ENCODE data around the gene FRZB. TPM values are rescaled to one million over a fixed set of nuclear protein-coding genes. Genes with fewer than 3 reads are reported as not detected.

FRZB gene
- total and polyA plus RNA-seq, 2 of the 13 experiments (the other 11 are each of a cell fraction or from before 2014, with no cell fraction given), result 0.04 to 1.2 TPM

- TF ChIP-seq NFKB2 (CRISPR knock-in tag; IDR thresholded peaks at IDR 0.05; ENCODE audit: borderline replicate concordance) (peak; percentile 56; the same call in 1 of the 2 replicates), ZNF607 (CRISPR knock-in tag; IDR thresholded peaks at IDR 0.05; ENCODE audit: borderline replicate concordance) (0 out of 2 replicates have a peak, but pooled peaks have one; percentile 34), ZNF776 (CRISPR knock-in tag; IDR thresholded peaks at IDR 0.05) (peak; percentile 34; the same call in 1 of the 2 replicates), ZNF768 (CRISPR knock-in tag; IDR thresholded peaks at IDR 0.05) (peak; percentile 42; the same call in 1 of the 2 replicates), ZNF512 (CRISPR knock-in tag; IDR thresholded peaks at IDR 0.05) (0 out of 2 replicates have a peak, but pooled peaks have one; percentile 35), MAX (IDR thresholded peaks at IDR 0.05) (0 out of 2 replicates have a peak, but pooled peaks have one; percentile 42), KDM2A (CRISPR knock-in tag; IDR thresholded peaks at IDR 0.05; ENCODE audit: borderline replicate concordance, low read depth) (peak; percentile 30; the same call in 1 of the 2 replicates), ZNF333 (CRISPR knock-in tag; IDR thresholded peaks at IDR 0.05; ENCODE audit: borderline replicate concordance) (0 out of 2 replicates have a peak, but pooled peaks have one; percentile 40), ZNF737 (CRISPR knock-in tag; IDR thresholded peaks at IDR 0.05; ENCODE audit: borderline replicate concordance) (peak; percentile 67; the same call in 1 of the 2 replicates), SMARCE1 (IDR thresholded peaks at IDR 0.05; ENCODE audit: borderline replicate concordance) (no peak), ZNF572 (CRISPR knock-in tag; IDR thresholded peaks at IDR 0.05) (0 out of 2 replicates have a peak, but pooled peaks have one; percentile 54), ZNF263 (CRISPR knock-in tag; IDR thresholded peaks at IDR 0.05) (no peak; the same call in 1 of the 2 replicates), CBX2 (IDR thresholded peaks at IDR 0.05; ENCODE audit: low read depth, low read length) (no peak), CBX2 (CRISPR knock-in tag; IDR thresholded peaks at IDR 0.05; ENCODE audit: low read depth) (peak; percentile 65; the same call in 1 of the 2 replicates), CHCHD3 (CRISPR knock-in tag; IDR thresholded peaks at IDR 0.05) (0 out of 2 replicates have a peak, but pooled peaks have one; percentile 26), ZXDC (CRISPR knock-in tag; IDR thresholded peaks at IDR 0.05) (0 out of 2 replicates have a peak, but pooled peaks have one; percentile 38), ARNT2 (CRISPR knock-in tag; IDR thresholded peaks at IDR 0.05; ENCODE audit: low read depth) (0 out of 2 replicates have a peak, but pooled peaks have one; percentile 27), ZFP37 (CRISPR knock-in tag; IDR thresholded peaks at IDR 0.05; ENCODE audit: borderline replicate concordance) (no peak), ZSCAN21 (CRISPR knock-in tag; IDR thresholded peaks at IDR 0.05; ENCODE audit: borderline replicate concordance) (0 out of 2 replicates have a peak, but pooled peaks have one; percentile 12), KLF15 (CRISPR knock-in tag; IDR thresholded peaks at IDR 0.05; ENCODE audit: borderline replicate concordance) (no peak), ZNF605 (CRISPR knock-in tag; IDR thresholded peaks at IDR 0.05) (no peak)
- TF ChIP-seq, protein P1, sequence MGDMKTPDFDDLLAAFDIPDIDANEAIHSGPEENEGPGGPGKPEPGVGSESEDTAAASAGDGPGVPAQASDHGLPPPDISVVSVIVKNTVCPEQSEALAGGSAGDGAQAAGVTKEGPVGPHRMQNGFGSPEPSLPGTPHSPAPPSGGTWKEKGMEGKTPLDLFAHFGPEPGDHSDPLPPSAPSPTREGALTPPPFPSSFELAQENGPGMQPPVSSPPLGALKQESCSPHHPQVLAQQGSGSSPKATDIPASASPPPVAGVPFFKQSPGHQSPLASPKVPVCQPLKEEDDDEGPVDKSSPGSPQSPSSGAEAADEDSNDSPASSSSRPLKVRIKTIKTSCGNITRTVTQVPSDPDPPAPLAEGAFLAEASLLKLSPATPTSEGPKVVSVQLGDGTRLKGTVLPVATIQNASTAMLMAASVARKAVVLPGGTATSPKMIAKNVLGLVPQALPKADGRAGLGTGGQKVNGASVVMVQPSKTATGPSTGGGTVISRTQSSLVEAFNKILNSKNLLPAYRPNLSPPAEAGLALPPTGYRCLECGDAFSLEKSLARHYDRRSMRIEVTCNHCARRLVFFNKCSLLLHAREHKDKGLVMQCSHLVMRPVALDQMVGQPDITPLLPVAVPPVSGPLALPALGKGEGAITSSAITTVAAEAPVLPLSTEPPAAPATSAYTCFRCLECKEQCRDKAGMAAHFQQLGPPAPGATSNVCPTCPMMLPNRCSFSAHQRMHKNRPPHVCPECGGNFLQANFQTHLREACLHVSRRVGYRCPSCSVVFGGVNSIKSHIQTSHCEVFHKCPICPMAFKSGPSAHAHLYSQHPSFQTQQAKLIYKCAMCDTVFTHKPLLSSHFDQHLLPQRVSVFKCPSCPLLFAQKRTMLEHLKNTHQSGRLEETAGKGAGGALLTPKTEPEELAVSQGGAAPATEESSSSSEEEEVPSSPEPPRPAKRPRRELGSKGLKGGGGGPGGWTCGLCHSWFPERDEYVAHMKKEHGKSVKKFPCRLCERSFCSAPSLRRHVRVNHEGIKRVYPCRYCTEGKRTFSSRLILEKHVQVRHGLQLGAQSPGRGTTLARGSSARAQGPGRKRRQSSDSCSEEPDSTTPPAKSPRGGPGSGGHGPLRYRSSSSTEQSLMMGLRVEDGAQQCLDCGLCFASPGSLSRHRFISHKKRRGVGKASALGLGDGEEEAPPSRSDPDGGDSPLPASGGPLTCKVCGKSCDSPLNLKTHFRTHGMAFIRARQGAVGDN (CRISPR knock-in tag; IDR thresholded peaks at IDR 0.05), result peak; percentile 36
These were observed 359 bp downstream of the FRZB start (continued) for GRCh38 chr2:182866095-182866460.

Data from HepG2 (cell line).